Neutrophil (primary cell): Measurements from ENCODE around the gene GABRA4.

Source experiments
- H3K27ac ChIP-seq: fragments of 200-600 bp; sonication (generic); 2 replicates; pipeline ENCODE4 v1.5.1; 2016; ENCODE audit warnings: mild to moderate bottlenecking, moderate library complexity
- H3K27me3 ChIP-seq: fragments of 200-600 bp; sonication (generic); 2 replicates; pipeline ENCODE4 v1.6.0; 2016; ENCODE audit warnings: mild to moderate bottlenecking
- H3K36me3 ChIP-seq: fragments of 200-600 bp; sonication (generic); 2 replicates; pipeline ENCODE4 v1.5.1; 2017
- H3K4me1 ChIP-seq, 2 experiments: fragments of 200-600 bp in 1 of 2; sonication (generic) in 1 of 2; 1 replicate in 1 of 2; 2 replicates in 1 of 2; pipeline versions ENCODE4 v1.5.1 to v1.6.1; 2013 to 2016; ENCODE audit warnings: low read depth in 1 of 2, low read length in 1 of 2, mild to moderate bottlenecking in 1 of 2, moderate library complexity in 1 of 2; ENCODE audit not compliant: control insufficient read depth in 1 of 2, insufficient read depth in 1 of 2
- H3K4me3 ChIP-seq, 2 experiments: fragments of 200-600 bp in 1 of 2; sonication (generic) in 1 of 2; 1 replicate in 1 of 2; 2 replicates in 1 of 2; pipeline ENCODE4 v1.5.1; 2013 to 2016; ENCODE audit warnings: low read depth in 1 of 2, low read length in 1 of 2, mild to moderate bottlenecking in 1 of 2, moderate library complexity in 1 of 2
- H3K9me3 ChIP-seq: fragments of 200-600 bp; sonication (generic); 2 replicates; pipeline ENCODE4 v1.5.1; 2016
- TF ChIP-seq, protein P1 (sequence below): fragments of 200-600 bp; sonication (generic); IDR thresholded peaks from 2 replicates; pipeline ENCODE4 v1.5.1; 2016; ENCODE audit warnings: antibody characterized with exemption

GABRA4 gene

DNA sequence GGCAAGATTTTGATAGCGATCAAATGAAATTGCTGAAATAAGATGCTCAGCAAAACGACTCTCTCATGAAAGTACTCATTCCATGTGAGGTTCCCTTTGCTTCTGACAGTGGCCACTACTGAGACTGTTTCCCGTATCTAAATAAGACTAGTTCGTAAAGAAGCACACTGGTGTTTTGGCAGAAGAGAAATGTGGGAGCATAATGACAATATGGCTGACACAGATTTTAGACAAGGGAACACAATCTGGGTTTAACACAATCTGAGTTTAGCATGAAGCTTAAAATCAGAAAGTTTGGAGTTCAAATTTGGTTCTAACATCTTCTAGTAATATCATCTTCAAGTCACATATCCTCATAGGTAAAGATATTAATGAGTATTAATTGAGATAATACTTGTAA lies 13.7 kb downstream of the GABRA4 start:
- H3K27ac ChIP-seq, result no peak overlapping the region
- H3K27me3 ChIP-seq, result peaks cover under 1% of the 10 kb centered on the region
- H3K36me3 ChIP-seq, result no peaks in the 10 kb centered on the region
- no peaks in the 10 kb centered on the region for H3K4me1 ChIP-seq
- no peaks in the 10 kb centered on the region for H3K9me3 ChIP-seq
- TF ChIP-seq, protein P1, sequence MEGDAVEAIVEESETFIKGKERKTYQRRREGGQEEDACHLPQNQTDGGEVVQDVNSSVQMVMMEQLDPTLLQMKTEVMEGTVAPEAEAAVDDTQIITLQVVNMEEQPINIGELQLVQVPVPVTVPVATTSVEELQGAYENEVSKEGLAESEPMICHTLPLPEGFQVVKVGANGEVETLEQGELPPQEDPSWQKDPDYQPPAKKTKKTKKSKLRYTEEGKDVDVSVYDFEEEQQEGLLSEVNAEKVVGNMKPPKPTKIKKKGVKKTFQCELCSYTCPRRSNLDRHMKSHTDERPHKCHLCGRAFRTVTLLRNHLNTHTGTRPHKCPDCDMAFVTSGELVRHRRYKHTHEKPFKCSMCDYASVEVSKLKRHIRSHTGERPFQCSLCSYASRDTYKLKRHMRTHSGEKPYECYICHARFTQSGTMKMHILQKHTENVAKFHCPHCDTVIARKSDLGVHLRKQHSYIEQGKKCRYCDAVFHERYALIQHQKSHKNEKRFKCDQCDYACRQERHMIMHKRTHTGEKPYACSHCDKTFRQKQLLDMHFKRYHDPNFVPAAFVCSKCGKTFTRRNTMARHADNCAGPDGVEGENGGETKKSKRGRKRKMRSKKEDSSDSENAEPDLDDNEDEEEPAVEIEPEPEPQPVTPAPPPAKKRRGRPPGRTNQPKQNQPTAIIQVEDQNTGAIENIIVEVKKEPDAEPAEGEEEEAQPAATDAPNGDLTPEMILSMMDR, result no peak
- no peak overlapping the region for H3K4me3 ChIP-seq

DNA sequence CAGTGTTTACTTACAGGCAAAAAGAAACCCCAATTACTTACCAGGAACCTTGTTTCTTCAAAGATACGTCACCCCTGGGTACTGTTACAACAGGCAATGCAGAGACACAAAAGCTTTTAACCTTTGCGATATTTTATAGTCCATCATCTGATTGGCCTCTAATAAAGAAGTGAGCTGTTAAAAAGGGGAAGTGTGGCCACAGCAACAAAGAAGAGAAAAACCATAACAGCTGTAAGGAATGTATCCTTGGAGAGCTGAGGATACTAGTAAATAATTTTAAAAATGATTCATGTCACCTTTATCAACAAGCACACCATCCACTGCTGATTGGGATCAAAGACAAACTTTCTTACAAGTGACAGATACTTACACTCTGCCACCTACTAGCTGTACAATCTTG lies 14.1 kb downstream of the GABRA4 start:
- TF ChIP-seq, protein P1, result no peak
- Histone ChIP-seq H3K9me3 (no peaks in the 10 kb centered on the region), H3K4me3 (no peak overlapping the region), H3K4me1 (no peaks in the 10 kb centered on the region), H3K27me3 (peaks cover 3% of the 10 kb centered on the region), H3K36me3 (no peaks in the 10 kb centered on the region), H3K27ac (no peak overlapping the region)

DNA sequence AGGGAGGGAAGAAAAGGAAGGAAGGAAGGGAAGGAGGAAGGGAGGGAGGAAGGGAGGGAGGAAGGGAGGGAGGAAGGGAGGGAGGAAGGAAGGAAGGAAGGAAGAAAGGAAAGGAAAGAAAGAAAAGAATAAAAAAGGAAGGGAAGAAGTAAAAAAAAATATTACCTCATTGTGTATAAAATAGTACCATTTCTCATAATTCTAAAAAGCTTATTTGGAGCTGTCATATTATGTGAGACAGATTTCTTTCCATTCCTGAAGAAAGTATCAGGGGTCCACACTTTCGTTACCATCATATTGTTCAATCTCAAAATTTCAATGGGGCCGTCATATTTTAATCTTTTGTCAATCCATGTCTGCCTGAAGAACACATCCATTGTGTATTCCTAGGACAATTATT lies 16.1 kb downstream of the GABRA4 start:
- no peaks in the 10 kb centered on the region for H3K9me3 ChIP-seq
- no peak overlapping the region for H3K4me3 ChIP-seq
- no peaks in the 10 kb centered on the region for H3K36me3 ChIP-seq
- no peaks in the 10 kb centered on the region for H3K4me1 ChIP-seq
- H3K27ac ChIP-seq, result no peak overlapping the region
- TF ChIP-seq, protein P1, result no peak
- peaks cover 3% of the 10 kb centered on the region for H3K27me3 ChIP-seq

DNA sequence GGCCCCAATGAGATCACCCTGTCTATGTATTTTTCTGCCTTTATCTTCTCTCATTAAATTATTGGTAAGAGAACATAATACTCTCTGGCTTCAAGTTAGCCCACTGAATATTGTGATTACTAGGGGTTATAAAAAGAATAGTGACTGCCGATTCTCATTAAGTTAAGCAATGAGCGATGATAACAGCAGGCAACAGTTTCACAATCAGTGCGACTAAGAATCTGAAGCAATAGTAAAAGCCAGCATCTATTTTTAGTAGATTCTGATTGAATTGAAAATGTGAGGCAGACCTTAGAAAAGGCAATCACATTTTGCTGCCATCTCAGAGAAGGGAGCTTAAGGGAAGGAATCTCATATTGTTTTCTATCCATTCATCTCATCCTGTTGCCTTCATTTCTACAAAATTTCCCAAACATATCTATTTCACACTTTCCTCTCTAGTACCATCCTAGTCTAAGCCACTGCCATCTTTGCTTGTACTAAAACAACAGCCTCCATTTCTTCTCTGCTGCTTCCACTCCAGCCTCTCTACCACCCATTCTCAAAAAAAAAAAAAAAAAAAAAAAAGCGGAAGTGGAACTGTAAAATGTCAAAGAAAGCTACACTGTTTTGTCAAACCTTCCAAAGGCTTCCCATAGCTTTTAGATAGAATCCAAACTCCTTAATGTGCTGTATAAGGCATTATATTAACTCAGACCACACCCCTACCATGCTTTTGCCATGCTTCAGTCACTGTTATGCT lies 17.4 kb downstream of the GABRA4 start:
- TF ChIP-seq, protein P1, result no peak
- Histone ChIP-seq H3K27me3 (peaks cover 3% of the 10 kb centered on the region), H3K36me3 (no peaks in the 10 kb centered on the region), H3K27ac (no peak overlapping the region), H3K9me3 (no peaks in the 10 kb centered on the region), H3K4me3 (no peak overlapping the region), H3K4me1 (no peaks in the 10 kb centered on the region)

DNA sequence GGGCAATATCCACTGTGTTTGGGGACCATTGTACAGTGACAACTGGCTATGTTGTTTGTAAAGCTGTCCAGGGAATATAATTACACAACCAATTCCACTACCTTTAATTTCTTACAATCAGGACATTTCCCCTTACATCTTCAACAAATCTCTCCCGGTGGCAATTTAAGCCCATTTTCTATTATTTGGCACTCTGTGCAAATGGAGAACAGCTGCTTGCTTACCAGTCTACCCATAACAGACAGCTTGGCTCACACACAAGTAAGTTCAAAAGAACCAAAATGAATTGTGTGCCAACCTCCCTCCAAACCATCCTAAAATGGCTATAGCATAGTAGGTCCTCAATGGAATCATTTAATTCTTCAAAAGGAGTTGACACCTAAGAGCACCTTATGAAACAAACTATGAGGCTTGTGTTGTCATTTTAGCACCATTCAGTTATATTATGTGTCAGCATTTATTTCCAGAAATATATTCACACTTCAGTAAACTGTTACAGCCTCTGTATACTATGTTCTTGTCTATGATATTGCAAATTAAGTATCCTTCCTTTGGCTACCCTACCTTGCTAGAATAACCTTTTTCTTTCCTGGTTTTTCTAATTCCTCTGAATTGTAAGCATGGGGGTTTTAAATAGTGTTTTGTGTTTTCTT lies 18.4 kb downstream of the GABRA4 start:
- H3K27me3 ChIP-seq, result peaks cover 3% of the 10 kb centered on the region

More for the DNA sequence above, 18.4 kb downstream of the GABRA4 start:
- Histone ChIP-seq H3K36me3 (no peaks in the 10 kb centered on the region), H3K4me3 (no peak overlapping the region), H3K4me1 (no peaks in the 10 kb centered on the region), H3K9me3 (no peaks in the 10 kb centered on the region), H3K27ac (no peak overlapping the region)
- TF ChIP-seq, protein P1, result no peak
